Stomach (tissue), 4 donors: ENCODE data around the gene PIWIL1.

Source experiments
- CTCF ChIP-seq, 7 experiments: fragments of 450-650 bp in 4 of 7; fragments of 200-600 bp in 3 of 7; sonication (generic) in 3 of 7; IDR thresholded peaks; one replicate each; pipeline ENCODE4 v1.5.1; 2016 to 2019; ENCODE audit warnings: antibody characterized with exemption in 7 of 7, control low read depth in 2 of 7, mild to moderate bottlenecking in 1 of 7
- EP300 ChIP-seq: sonication (generic); formaldehyde crosslinking; IDR thresholded peaks from one replicate; pipeline ENCODE4 v1.6.1; 2017; ENCODE audit warnings: antibody characterized with exemption
- POLR2A ChIP-seq, 4 donors: fragments of 450-650 bp; IDR thresholded peaks; one replicate each; pipeline ENCODE4 v1.6.1; 2016; ENCODE audit warnings: antibody characterized with exemption in 4 of 4, control low read depth in 2 of 4, mild to moderate bottlenecking in 1 of 4, moderate library complexity in 1 of 4

GRCh38 chr12:130320536-130320935 is 17.2 kb upstream of the PIWIL1 start:
- TF ChIP-seq CTCF (IDR thresholded peaks at IDR 0.05): no peak
- TF ChIP-seq EP300: no peak
- no peak for TF ChIP-seq POLR2A (IDR thresholded peaks at IDR 0.05)
